ENCODE results near the gene SLC1A5.

The SLC1A5 gene

GRCh38 chr19:46727757-46728156 is 60.6 kb downstream of the SLC1A5 start:
- no peak for DNase-seq (ENCODE audit: low read depth)
- H3K4me3 ChIP-seq (ENCODE audit: low read depth, low read length), result no peak overlapping the region
- TF ChIP-seq CTCF (IDR thresholded peaks at IDR 0.05; ENCODE audit: control insufficient read depth, extremely low read depth, insufficient read depth), result no peak

- DNase-seq (ENCODE audit: low read depth), result no peak
- TF ChIP-seq CTCF (IDR thresholded peaks at IDR 0.05; ENCODE audit: control insufficient read depth, extremely low read depth, insufficient read depth), result no peak
- no peak overlapping the region for H3K4me3 ChIP-seq (ENCODE audit: low read depth, low read length)
These were observed 61.4 kb downstream of the SLC1A5 start for GRCh38 chr19:46726971-46727501.

DNA sequence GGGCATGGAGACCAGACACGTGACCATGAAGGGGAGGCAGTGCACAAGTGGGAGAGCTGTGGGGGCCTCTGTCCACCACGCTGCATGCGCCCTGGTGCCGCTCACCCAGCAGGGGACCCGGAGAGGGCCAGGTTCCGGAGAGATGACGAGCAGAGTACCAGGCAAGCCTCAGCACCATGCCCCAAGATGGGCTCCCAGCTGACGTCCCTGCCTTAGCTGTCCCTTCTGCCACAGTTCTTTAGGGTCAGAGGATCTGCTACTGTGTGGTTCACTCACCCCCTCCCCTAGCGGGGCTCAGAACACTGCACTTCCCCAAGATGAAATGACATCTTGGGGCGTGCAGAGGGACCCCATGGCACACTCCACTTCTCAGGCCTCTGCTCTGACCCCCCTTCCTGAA is 61.8 kb downstream of the SLC1A5 start:
- no peak for DNase-seq (ENCODE audit: low read depth)
- H3K4me3 ChIP-seq (ENCODE audit: low read depth, low read length), result no peak overlapping the region
- no peak for TF ChIP-seq CTCF (IDR thresholded peaks at IDR 0.05; ENCODE audit: control insufficient read depth, extremely low read depth, insufficient read depth)

GRCh38 chr19:46725859-46726393 is 62.5 kb downstream of the SLC1A5 start:
- no peak overlapping the region for H3K4me3 ChIP-seq (ENCODE audit: low read depth, low read length)
- DNase-seq (ENCODE audit: low read depth), result no peak
- no peak for TF ChIP-seq CTCF (IDR thresholded peaks at IDR 0.05; ENCODE audit: control insufficient read depth, extremely low read depth, insufficient read depth)

DNA sequence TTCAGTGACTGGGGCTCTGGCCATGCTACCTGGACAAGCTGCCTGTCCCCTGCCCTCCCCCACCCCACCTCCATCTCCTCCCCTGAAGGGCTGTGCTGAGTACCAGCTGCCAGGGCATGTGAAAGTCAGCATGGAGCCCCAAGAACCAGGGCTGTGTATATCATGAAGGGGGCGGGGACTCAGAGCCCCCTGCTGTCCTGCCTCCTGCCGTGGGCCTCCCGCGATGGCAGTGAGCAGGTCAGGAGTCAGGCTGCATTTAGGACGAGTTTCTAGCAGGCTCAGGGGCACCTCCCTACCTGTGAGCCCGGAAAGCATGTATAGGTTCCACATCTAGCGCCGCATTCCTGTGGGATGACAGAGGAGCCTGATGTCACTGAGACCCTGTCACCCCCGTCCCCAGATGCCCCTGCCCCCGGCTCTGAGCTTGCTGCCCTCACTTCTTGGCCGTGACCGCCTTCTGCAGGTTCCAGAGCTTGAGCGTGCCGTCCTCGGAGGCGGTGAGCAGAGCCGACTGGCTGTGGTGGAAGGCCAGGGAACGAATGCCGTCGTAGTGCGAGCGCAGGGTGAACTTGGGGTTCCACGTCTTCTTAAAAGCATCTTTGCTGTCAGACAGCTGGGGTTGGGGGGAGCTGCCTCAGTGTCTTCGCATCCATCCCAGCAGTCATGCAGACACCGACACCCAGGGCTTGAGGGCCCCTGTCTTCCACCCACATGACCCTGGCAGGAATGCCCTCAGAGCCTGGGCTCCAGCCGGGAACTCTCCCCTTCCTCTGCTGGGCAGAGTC is 63.2 kb downstream of the SLC1A5 start:
- DNase-seq (ENCODE audit: low read depth), result no peak
- H3K4me3 ChIP-seq (ENCODE audit: low read depth, low read length), result no peak overlapping the region
- TF ChIP-seq CTCF (IDR thresholded peaks at IDR 0.05; ENCODE audit: control insufficient read depth, extremely low read depth, insufficient read depth), result no peak

Data from LNCaP clone FGC (cell line).